Measurements from ENCODE around the gene ZDHHC7.

ZDHHC7 gene

DNA sequence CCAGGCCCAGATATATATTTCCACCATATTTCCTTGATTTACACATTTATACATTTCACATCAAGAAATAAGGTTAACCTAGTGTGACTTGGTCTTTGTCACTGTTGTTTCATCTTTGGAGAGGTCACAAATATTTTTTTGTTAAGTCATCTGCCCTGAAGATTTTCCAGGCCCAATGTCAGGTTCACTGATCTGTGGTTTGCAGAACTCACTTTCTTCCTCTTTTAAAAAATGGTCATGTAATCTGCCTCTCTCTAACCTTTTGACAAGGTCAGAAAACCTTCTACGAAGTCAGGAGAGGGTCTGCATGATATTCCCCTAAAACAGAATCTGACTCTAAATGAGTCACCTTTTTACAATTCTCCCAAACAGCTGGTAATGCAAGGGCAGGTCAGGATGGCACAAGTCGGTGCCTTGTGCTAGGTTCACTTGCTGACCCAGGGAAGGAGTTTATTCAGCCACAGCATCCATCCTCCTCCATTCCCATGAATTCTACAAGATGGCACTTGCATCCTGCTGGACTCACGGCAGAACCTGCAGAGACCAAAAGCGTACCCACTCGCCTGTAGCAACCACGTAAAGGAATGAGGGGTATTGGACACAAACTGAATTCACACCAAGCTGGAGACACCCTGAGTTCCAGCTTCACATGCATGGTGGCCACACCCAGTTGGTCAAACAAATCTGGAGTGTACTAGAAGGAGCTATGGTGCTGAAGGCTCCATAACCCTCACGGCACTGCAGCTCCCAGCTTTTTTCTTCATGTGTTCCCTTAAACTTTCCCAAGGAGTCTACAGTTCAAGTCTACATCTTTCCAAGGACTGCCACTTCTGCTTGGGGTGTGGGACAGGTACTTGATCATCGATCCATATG lies 14.7 kb upstream of the ZDHHC7 start:
- in situ Hi-C loops (cut with MboI; ENCODE audit: low sequenced_read_pairs) = no loop called here

GRCh38 chr16:85019659-85020245 lies 8.4 kb upstream of the ZDHHC7 start:
- in situ Hi-C loops (cut with MboI; ENCODE audit: low sequenced_read_pairs) = no loop called here

- in situ Hi-C loops (cut with MboI; ENCODE audit: low sequenced_read_pairs) = no loop called here
These were observed 7.3 kb upstream of the ZDHHC7 start for GRCh38 chr16:85018529-85019236.

DNA sequence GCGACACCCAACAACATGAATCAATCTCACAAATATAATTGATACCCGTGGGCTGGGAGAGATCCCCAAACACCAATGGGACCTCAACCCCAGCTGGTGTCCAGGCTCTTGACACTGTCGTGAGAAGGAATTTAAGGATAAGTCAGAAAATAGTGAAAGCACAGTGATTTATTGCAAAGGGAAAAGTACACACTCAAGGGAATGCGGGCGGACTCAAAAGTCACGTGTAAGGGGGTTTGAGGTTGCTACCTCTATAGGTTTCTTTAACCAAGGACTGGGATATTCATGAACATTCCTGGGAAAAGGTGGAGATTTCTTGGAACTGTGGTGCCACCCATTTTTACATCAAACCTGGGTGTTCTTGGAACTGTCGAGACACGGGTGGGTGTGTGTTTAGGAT lies 6.3 kb upstream of the ZDHHC7 start:
- in situ Hi-C loops (cut with MboI; ENCODE audit: low sequenced_read_pairs) = no loop called here

GRCh38 chr16:85017151-85017550 lies 5.8 kb upstream of the ZDHHC7 start:
- in situ Hi-C loops (cut with MboI; ENCODE audit: low sequenced_read_pairs) = no loop called here

DNA sequence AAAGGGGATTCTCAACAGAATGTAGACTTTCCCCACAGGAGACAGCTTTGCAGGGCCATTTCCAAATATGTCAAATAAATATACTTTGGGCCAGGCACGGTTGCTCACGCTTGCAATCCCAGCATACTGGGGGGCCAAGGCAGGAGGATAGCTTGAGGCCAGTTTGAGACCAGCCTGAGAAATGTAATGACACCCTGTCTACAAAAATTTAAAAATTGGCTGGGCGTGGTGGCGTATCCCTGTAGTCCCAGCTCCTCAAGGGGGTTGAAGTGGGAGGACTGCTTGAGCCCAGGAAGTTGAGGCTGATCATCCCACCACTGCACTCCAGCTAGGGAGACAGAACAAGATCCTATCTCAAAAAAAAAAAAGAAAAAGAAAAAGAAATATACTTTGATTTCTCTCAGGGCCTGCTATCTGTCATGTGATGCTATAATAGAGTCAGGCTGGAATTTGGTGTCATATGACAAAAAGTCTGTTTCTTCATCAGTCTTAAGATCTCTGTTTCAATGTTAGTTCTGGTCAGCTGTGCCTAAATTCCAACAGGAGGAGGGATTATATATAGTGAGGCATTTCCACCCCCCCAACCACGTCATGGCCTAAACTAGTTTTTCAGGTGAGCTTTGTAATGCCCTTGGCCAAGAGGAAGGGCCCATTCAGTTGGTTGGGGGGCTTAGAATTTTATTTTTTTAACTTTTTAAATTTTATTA lies 4.3 kb upstream of the ZDHHC7 start:
- in situ Hi-C loops (cut with MboI; ENCODE audit: low sequenced_read_pairs) = no loop called here

DNA sequence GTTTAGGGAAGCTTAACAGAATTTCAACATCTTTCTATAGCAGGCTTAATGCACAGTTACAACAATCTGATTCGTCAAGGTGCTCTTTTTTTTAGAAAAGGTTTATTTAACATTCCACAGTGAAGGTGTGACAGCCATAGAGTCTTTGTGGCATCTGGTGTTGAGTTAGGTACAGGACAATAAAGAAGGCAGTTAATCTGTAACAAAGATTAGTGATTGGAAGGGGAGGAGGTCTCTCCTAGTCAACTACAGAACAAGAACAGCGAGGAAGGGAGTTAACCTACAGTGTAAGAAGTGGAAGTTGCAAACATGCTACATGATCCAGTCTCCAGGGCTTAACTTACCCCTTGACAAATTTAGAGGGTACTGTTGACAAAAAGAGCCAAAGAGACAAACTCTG lies 3.0 kb upstream of the ZDHHC7 start:
- in situ Hi-C loops (cut with MboI; ENCODE audit: low sequenced_read_pairs) = no loop called here

- in situ Hi-C loops (cut with MboI; ENCODE audit: low sequenced_read_pairs) = no loop called here
These were observed 530 bp upstream of the ZDHHC7 start for GRCh38 chr16:85011846-85012284.

DNA sequence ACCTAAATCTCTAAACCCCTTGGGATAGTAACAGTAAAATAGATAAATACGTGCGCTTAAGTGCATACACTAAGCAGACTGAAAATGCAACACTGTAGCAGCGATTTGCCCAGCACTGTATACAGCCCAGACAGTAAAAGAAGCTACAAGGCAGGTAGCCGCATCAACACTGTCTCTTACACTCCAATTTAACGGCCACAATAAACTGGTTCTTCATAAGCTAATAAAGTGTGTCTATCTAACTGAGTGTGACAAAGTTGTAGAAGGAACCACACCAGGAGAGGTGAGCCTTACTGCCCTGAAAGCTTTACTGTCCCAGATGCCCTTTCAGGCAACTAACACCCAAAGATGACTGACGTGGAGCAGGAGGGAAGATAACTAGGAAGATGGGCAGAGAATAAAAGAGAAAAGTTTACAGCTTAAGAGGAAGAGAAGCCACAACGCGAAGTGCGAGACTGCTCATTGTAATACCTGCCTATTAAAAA lies 847 bp downstream of the ZDHHC7 start:
- in situ Hi-C loops (cut with MboI; ENCODE audit: low sequenced_read_pairs) = no loop called here

DNA sequence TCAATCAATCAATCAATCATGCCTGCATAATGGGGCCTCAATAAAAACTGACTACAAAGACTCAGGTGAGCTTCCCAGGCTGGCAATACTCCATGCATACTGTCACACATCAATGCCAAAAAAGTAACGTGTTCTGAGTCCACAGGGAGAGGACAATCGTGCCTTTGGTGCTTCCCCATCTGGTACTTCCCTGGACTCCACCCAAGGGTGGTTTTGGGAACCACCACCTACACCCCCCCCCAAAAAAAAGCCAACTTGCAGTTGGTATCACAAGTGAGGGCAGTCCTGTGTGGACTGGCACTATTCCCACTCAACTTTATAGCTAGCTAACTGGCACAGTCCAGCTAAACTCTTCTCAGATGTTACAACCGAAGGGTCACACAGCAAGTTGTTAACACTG lies 3.1 kb downstream of the ZDHHC7 start:
- in situ Hi-C loops (cut with MboI; ENCODE audit: low sequenced_read_pairs) = no loop called here

GRCh38 chr16:85007496-85008214 lies 3.7 kb downstream of the ZDHHC7 start:
- in situ Hi-C loops (cut with MboI; ENCODE audit: low sequenced_read_pairs) = no loop called here

- in situ Hi-C loops (cut with MboI; ENCODE audit: low sequenced_read_pairs) = no loop called here
These were observed 4.7 kb downstream of the ZDHHC7 start for GRCh38 chr16:85006639-85007038.

DNA sequence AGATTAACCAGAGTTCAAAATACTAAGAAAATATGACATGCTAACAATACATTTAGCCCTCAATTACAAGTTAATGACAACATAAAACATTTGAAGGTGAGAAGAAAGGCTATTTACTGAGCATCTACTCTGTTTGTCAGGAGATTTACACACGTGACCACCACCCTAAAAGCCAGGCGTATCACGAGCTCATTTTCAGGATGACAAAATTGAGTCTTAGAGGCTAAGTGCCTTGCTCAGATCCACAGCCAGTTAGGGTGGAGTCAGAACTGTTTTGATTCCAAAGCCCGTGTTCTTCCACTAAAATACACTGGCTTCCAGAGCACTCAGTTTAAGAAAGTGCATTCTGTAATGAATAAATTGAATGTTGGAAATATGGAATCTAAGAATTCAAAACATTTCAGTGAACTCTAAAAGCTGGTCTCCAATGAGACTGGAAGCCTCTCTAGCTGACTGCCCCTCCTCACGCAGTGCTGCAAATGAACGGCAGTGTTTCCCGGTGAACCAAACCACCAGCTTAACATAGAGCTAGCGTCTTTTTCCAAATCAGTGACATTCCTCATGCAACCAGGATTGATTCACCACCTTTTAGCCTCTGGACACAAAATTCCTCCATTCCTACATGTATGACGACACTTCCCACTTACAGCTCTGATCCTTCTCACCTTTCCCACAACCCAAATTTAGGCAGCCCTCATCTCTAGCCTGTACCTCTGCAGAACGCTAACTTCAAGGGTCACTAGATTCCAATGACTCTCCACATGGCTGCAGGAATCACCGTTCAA lies 5.9 kb downstream of the ZDHHC7 start:
- in situ Hi-C loops (cut with MboI; ENCODE audit: low sequenced_read_pairs) = no loop called here

DNA sequence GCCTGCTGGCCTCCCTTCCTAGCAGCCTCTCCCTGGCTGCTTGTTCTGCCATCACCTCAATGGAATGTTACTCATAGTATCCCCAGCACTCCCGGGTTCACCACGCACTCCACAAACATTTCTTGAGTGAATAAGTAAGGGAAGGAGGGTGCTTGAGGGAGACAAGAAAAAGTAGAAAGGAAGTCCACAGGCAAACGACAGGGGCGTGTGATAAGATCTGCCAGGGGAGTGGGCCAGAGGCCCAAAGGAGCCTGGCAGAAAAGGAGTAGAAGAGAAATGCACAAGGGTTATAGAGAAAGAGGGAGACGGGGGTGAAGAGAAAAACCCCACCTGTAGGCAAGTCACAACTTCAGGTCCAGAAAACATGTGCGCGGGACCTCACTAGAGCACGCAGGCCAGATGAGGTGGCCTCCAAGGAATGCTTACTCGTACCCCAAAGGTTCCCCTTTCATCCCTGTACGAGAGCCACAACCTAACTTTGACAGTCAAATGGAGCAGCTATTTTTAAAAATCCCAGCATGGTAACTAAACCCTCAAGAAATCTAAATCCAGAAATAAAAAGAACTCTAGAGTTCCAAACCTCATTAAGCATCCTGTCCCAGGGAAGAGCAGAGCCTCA lies 6.6 kb downstream of the ZDHHC7 start:
- in situ Hi-C loops (cut with MboI; ENCODE audit: low sequenced_read_pairs) = no loop called here

- in situ Hi-C loops (cut with MboI; ENCODE audit: low sequenced_read_pairs) = no loop called here
These were observed 7.4 kb downstream of the ZDHHC7 start for GRCh38 chr16:85003725-85004586.

DNA sequence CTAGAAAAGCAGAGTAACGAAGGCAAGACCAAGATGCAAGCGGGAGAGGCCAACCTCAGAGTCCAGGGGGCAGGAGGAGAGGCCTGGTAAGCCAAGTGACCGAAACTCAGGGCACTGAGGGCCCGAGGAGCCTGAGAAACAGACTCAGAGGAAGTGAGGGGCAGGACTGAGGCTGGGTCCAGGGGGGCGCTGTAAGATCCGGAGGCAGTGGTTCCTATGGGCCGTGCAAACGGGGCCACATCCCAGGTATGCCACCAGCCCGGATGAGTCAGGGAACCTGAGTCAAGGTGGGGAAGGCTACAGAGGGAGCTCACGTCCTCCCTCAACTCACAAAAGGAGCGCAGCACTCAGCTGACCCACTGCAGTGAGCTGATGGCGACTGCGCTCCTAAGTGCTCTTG lies 8.3 kb downstream of the ZDHHC7 start:
- in situ Hi-C loops (cut with MboI; ENCODE audit: low sequenced_read_pairs) = no loop called here

DNA sequence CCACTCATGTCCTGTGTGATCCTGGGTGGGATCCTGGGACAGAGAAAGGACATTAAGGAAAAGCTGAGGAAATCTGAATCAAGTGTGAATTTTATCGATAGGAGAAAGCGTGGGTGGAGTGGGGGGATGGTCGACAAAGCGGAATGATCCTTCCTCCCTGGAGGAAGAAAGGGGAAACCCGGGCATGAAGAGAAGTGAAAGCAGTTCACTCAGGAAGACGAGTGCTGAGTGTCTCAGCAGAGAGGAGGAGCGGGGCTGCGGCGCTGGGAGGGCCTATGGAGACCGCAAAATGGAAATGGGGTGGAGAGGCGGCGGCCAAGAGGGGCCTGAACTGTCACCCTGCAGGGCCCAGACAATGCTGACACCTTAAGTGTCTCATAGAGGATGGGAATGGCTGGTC lies 8.7 kb downstream of the ZDHHC7 start:
- in situ Hi-C loops (cut with MboI; ENCODE audit: low sequenced_read_pairs) = no loop called here

GRCh38 chr16:85002099-85002541 lies 9.2 kb downstream of the ZDHHC7 start:
- in situ Hi-C loops (cut with MboI; ENCODE audit: low sequenced_read_pairs) = no loop called here
